C4-2B (cell line): Measurements from ENCODE around the gene PAPSS1.

Source experiments
- ZFX ChIP-seq: fragments of 450-650 bp; IDR thresholded peaks from 2 replicates; pipeline ENCODE4 v1.6.1; 2017
- TF ChIP-seq, protein P1 (sequence below): fragments of 450-650 bp; conservative IDR thresholded peaks from 2 replicates; pipeline ENCODE4 v1.5.1; 2017; ENCODE audit warnings: mild to moderate bottlenecking

DNA sequence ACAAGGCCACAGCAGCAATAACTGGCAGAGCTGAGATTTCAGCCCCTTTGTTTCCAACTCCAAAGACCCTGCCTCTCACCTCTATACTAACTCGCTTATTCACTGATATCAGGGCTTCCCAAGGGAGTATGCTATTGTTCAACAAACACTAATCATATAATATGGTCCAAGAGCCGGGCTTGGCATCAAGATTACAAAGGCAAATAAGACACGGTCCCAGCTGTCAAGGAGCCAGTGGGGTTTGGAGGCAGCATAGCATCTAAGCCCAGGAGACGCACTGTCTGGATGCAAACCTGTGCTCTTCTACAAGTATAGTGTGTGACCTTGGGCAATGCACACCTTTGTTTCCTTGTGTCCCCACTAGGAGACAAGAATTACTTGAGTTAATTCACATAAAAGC, 28.7 kb downstream of the PAPSS1 start:
- TF ChIP-seq, protein P1, sequence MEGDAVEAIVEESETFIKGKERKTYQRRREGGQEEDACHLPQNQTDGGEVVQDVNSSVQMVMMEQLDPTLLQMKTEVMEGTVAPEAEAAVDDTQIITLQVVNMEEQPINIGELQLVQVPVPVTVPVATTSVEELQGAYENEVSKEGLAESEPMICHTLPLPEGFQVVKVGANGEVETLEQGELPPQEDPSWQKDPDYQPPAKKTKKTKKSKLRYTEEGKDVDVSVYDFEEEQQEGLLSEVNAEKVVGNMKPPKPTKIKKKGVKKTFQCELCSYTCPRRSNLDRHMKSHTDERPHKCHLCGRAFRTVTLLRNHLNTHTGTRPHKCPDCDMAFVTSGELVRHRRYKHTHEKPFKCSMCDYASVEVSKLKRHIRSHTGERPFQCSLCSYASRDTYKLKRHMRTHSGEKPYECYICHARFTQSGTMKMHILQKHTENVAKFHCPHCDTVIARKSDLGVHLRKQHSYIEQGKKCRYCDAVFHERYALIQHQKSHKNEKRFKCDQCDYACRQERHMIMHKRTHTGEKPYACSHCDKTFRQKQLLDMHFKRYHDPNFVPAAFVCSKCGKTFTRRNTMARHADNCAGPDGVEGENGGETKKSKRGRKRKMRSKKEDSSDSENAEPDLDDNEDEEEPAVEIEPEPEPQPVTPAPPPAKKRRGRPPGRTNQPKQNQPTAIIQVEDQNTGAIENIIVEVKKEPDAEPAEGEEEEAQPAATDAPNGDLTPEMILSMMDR: no peak
- TF ChIP-seq ZFX: no peak
